Smooth muscle cell (in vitro differentiated cells): Measurements from ENCODE around the gene GOLGA6L2. TPM values are rescaled to one million over a fixed set of nuclear protein-coding genes. Genes with fewer than 3 reads are reported as not detected.

Experiments used
- DNase-seq: peaks from one replicate; lab custom pipeline; 2025; ENCODE audit not compliant: unreplicated experiment; lab: John Stamatoyannopoulos, UW
- H2AFZ ChIP-seq: fragments of 200-600 bp; sonication (generic); 2 replicates; pipeline ENCODE4 v1.6.0; 2016; ENCODE audit warnings: antibody characterized with exemption, low read depth, mild to moderate bottlenecking
- H3F3A ChIP-seq: fragments of 200-600 bp; sonication (generic); 2 replicates; pipeline ENCODE4 v1.6.0; 2017; ENCODE audit warnings: antibody characterized with exemption, low read depth
- H3K27ac ChIP-seq: fragments of 200-600 bp; sonication (generic); 2 replicates; pipeline ENCODE4 v1.5.1; 2016; ENCODE audit warnings: low read depth, mild to moderate bottlenecking
- H3K27me3 ChIP-seq: fragments of 200-600 bp; sonication (generic); 2 replicates; pipeline ENCODE4 v1.6.1; 2016; ENCODE audit warnings: low read depth, mild to moderate bottlenecking
- H3K36me3 ChIP-seq: fragments of 200-600 bp; sonication (generic); 2 replicates; pipeline ENCODE4 v1.5.1; 2016; ENCODE audit warnings: low read depth
- H3K4me1 ChIP-seq: fragments of 200-600 bp; sonication (generic); 2 replicates; pipeline ENCODE4 v1.5.1; 2016; ENCODE audit warnings: low read depth
- H3K4me2 ChIP-seq: fragments of 200-600 bp; sonication (generic); 2 replicates; pipeline ENCODE4 v1.6.0; 2016; ENCODE audit warnings: mild to moderate bottlenecking
- H3K4me3 ChIP-seq: fragments of 200-600 bp; sonication (generic); 2 replicates; pipeline ENCODE4 v1.5.1; 2016; ENCODE audit warnings: mild to moderate bottlenecking
- H3K79me2 ChIP-seq: fragments of 200-600 bp; sonication (generic); 2 replicates; pipeline ENCODE4 v1.6.0; 2016; ENCODE audit warnings: low read depth, mild to moderate bottlenecking
- H3K9ac ChIP-seq: fragments of 200-600 bp; sonication (generic); 2 replicates; pipeline ENCODE4 v1.6.0; 2016; ENCODE audit warnings: low read depth
- H3K9me3 ChIP-seq: fragments of 200-600 bp; sonication (generic); replicated peaks from 2 replicates; pipeline ENCODE4 v1.5.1; 2016; ENCODE audit warnings: low read depth
- H4K20me1 ChIP-seq: fragments of 200-600 bp; sonication (generic); 2 replicates; pipeline ENCODE4 v1.6.0; 2016; ENCODE audit warnings: low read depth
- CTCF ChIP-seq: fragments of 200-600 bp; sonication (generic); IDR thresholded peaks from 2 replicates; pipeline ENCODE4 v1.5.1; 2017; ENCODE audit warnings: borderline replicate concordance, mild to moderate bottlenecking, antibody characterized with exemption; ENCODE audit not compliant: insufficient read depth, poor library complexity, severe bottlenecking
- WGBS: methylation state at CpG from one replicate; pipeline ENCODE4 v1.1.7; 2016; ENCODE audit warnings: low lambda C conversion rate; 5-methylcytosine and 5-hydroxymethylcytosine counted together
- polyA plus RNA-seq: library from polyadenylated mRNA; unstranded; fragments of >200 nt; fragmentation: Nextera tagmentation; extraction: Ambion mirVana; gene quantifications from 2 replicates; pipeline ENCODE4 v1.2.1, GENCODE V29; 2016
- total RNA-seq: library from RNA; depleted of rRNA; stranded (reverse); fragments of >200 nt; gene quantifications from 2 replicates; pipeline ENCODE4 v1.2.3, GENCODE V29; 2014

GOLGA6L2 gene
- total RNA-seq, result not detected in 2 replicates
- polyA plus RNA-seq, result not detected in 2 replicates

GRCh38 chr15:23447107-23447500 is at the start of gene GOLGA6L2:
GOLGA6L2 (minus strand) TSS chr15:23447243; CDS start chr15:23447181, 62 bp downstream.
- H3K4me2 ChIP-seq, result no peak within 1 kb of the TSS
- H3K36me3 ChIP-seq, result no peaks in the 10 kb centered on the region
- no peaks in the 10 kb centered on the region for H4K20me1 ChIP-seq
- TF ChIP-seq CTCF, result no peak
- H3F3A ChIP-seq, result no peaks in the 10 kb centered on the region
- no peaks in the 10 kb centered on the region for H3K9me3 ChIP-seq
- no peak within 1 kb of the TSS for H3K27ac ChIP-seq
- H3K79me2 ChIP-seq, result no peaks in the 10 kb centered on the region
- DNase-seq, result no peak
- no peak within 1 kb of the TSS for H2AFZ ChIP-seq
- no peaks in the 10 kb centered on the region for H3K4me1 ChIP-seq
- H3K27me3 ChIP-seq, result no peaks in the 10 kb centered on the region
- WGBS, result 82% methylated on average over 10 of the region's 10 CpGs
- H3K9ac ChIP-seq, result no peak within 1 kb of the TSS
- H3K4me3 ChIP-seq, result no peak within 1 kb of the TSS

GRCh38 chr15:23484870-23485269 is 37.8 kb upstream of the GOLGA6L2 start:
- H3K79me2 ChIP-seq, result no peaks in the 10 kb centered on the region
- H3K4me2 ChIP-seq, result no peak overlapping the region
- TF ChIP-seq CTCF, result no peak
- no peak overlapping the region for H3K9ac ChIP-seq
- no peaks in the 10 kb centered on the region for H3F3A ChIP-seq
- no peaks in the 10 kb centered on the region for H3K36me3 ChIP-seq
- H3K4me3 ChIP-seq, result no peak overlapping the region
- no peaks in the 10 kb centered on the region for H3K9me3 ChIP-seq
- DNase-seq, result no peak
- H3K4me1 ChIP-seq, result no peaks in the 10 kb centered on the region
- 80% methylated on average over 2 of the region's 2 CpGs for WGBS
- H2AFZ ChIP-seq, result no peak overlapping the region
- H4K20me1 ChIP-seq, result no peaks in the 10 kb centered on the region
- H3K27ac ChIP-seq, result no peak overlapping the region
- H3K27me3 ChIP-seq, result no peaks in the 10 kb centered on the region

- Histone ChIP-seq H3K79me2 (no peaks in the 10 kb centered on the region), H3K4me3 (no peak overlapping the region), H4K20me1 (no peaks in the 10 kb centered on the region), H3K9ac (no peak overlapping the region), H3K27ac (no peak overlapping the region), H3K36me3 (no peaks in the 10 kb centered on the region), H3K9me3 (no peaks in the 10 kb centered on the region), H3K4me1 (no peaks in the 10 kb centered on the region), H3K4me2 (no peak overlapping the region), H2AFZ (no peak overlapping the region), H3F3A (no peaks in the 10 kb centered on the region), H3K27me3 (no peaks in the 10 kb centered on the region)
- DNase-seq, result no peak
- TF ChIP-seq CTCF, result no peak
- 41% methylated on average over 2 of the region's 2 CpGs for WGBS
Observed at GRCh38 chr15:23483821-23484299, 36.8 kb upstream of the GOLGA6L2 start.

- Histone ChIP-seq H3K9me3 (no peaks in the 10 kb centered on the region), H2AFZ (no peak overlapping the region), H3K9ac (no peak overlapping the region), H3K27ac (no peak overlapping the region), H3F3A (no peaks in the 10 kb centered on the region), H3K27me3 (no peaks in the 10 kb centered on the region), H3K4me3 (no peak overlapping the region), H3K36me3 (no peaks in the 10 kb centered on the region), H3K4me1 (no peaks in the 10 kb centered on the region), H3K4me2 (no peak overlapping the region), H4K20me1 (no peaks in the 10 kb centered on the region), H3K79me2 (no peaks in the 10 kb centered on the region)
- no peak for DNase-seq
- 81% methylated on average over 3 of the region's 3 CpGs for WGBS
- TF ChIP-seq CTCF, result no peak
Observed at GRCh38 chr15:23482764-23483489, 35.9 kb upstream of the GOLGA6L2 start.
